H9 (cell line): ENCODE data around the gene GNG3. TPM values are rescaled to one million over a fixed set of nuclear protein-coding genes. Genes with fewer than 3 reads are reported as not detected.

Source experiments
- DNase-seq: peaks from one replicate; pipeline ENCODE4 v3.0.0-alpha.2; 2017
- H2AFZ ChIP-seq: one replicate; pipeline ENCODE4 v1.6.1; 2013; ENCODE audit warnings: mild to moderate bottlenecking, low read length, control low read depth, moderate library complexity
- H2AK5ac ChIP-seq: 2 replicates; pipeline ENCODE4 v1.6.1; 2013; ENCODE audit warnings: low read length, control low read depth, mixed read lengths; ENCODE audit not compliant: insufficient read length
- H2BK120ac ChIP-seq: one replicate; pipeline ENCODE4 v1.6.1; 2013; ENCODE audit warnings: low read depth, mild to moderate bottlenecking, low read length, control low read depth, inconsistent platforms; ENCODE audit not compliant: poor library complexity, severe bottlenecking
- H2BK12ac ChIP-seq: 2 replicates; pipeline ENCODE4 v1.6.1; 2013; ENCODE audit warnings: low read length, control low read depth, mixed read lengths, low read depth; ENCODE audit not compliant: insufficient read length
- H2BK15ac ChIP-seq: 2 replicates; pipeline ENCODE4 v1.6.1; 2013; ENCODE audit warnings: low read depth, low read length, control low read depth
- H2BK20ac ChIP-seq: one replicate; pipeline ENCODE4 v1.6.1; 2013; ENCODE audit warnings: low read depth, mild to moderate bottlenecking, low read length, control low read depth, inconsistent platforms; ENCODE audit not compliant: poor library complexity, severe bottlenecking
- H2BK5ac ChIP-seq: 2 replicates; pipeline ENCODE4 v1.6.1; 2013; ENCODE audit warnings: low read length, control low read depth, mixed read lengths; ENCODE audit not compliant: insufficient read length
- H3K14ac ChIP-seq: 2 replicates; pipeline ENCODE4 v1.6.1; 2013; ENCODE audit warnings: low read length, control low read depth; ENCODE audit not compliant: insufficient read depth
- H3K18ac ChIP-seq: 2 replicates; pipeline ENCODE4 v1.6.1; 2013; ENCODE audit warnings: low read depth, mild to moderate bottlenecking, mixed read lengths, low read length, control low read depth; ENCODE audit not compliant: insufficient read length
- H3K23ac ChIP-seq: 2 replicates; pipeline ENCODE4 v1.6.1; 2013; ENCODE audit warnings: low read length, control low read depth, mixed read lengths, low read depth; ENCODE audit not compliant: insufficient read length
- H3K23me2 ChIP-seq: 2 replicates; pipeline ENCODE4 v1.6.1; 2013; ENCODE audit warnings: low read depth, mild to moderate bottlenecking, mixed read lengths, low read length, control low read depth; ENCODE audit not compliant: insufficient read length, poor library complexity, severe bottlenecking
- H3K27ac ChIP-seq: 2 replicates; pipeline ENCODE4 v1.5.1; 2013; ENCODE audit warnings: low read length, control low read depth, mixed read lengths, low read depth; ENCODE audit not compliant: insufficient read length
- H3K27me3 ChIP-seq: 2 replicates; pipeline ENCODE4 v1.6.1; 2013; ENCODE audit warnings: low read length, control low read depth, inconsistent platforms; ENCODE audit not compliant: insufficient read depth
- H3K4ac ChIP-seq: 2 replicates; pipeline ENCODE4 v1.6.1; 2013; ENCODE audit warnings: low read depth, mild to moderate bottlenecking, control low read depth, inconsistent platforms, low read length, moderate library complexity
- H3K4me1 ChIP-seq: 2 replicates; pipeline ENCODE4 v1.6.1; 2013; ENCODE audit warnings: low read length, control low read depth, inconsistent platforms; ENCODE audit not compliant: insufficient read depth
- H3K4me2 ChIP-seq: 2 replicates; pipeline ENCODE4 v1.6.1; 2013; ENCODE audit warnings: low read length, control low read depth, mixed read lengths; ENCODE audit not compliant: insufficient read length, insufficient read depth
- H3K56ac ChIP-seq: 2 replicates; pipeline ENCODE4 v1.6.1; 2013; ENCODE audit warnings: low read depth, mild to moderate bottlenecking, mixed read lengths, low read length, control low read depth; ENCODE audit not compliant: insufficient read length
- H3K79me1 ChIP-seq: 2 replicates; pipeline ENCODE4 v1.6.1; 2013; ENCODE audit warnings: low read depth, mild to moderate bottlenecking, moderate library complexity, low read length, control low read depth, inconsistent platforms; ENCODE audit not compliant: insufficient read depth, poor library complexity, severe bottlenecking
- H3K79me2 ChIP-seq: 2 replicates; pipeline ENCODE4 v1.6.1; 2013; ENCODE audit warnings: low read length, control low read depth, inconsistent platforms; ENCODE audit not compliant: insufficient read depth
- H3K9ac ChIP-seq: 2 replicates; pipeline ENCODE4 v1.6.1; 2013; ENCODE audit warnings: low read length, control low read depth, mixed read lengths; ENCODE audit not compliant: insufficient read length; ENCODE audit errors: extremely low read depth
- H3K9me3 ChIP-seq: one replicate; pipeline ENCODE4 v1.6.1; 2013; ENCODE audit warnings: low read depth, low read length, inconsistent platforms; ENCODE audit not compliant: control insufficient read depth
- H3T11ph ChIP-seq: one replicate; pipeline ENCODE4 v1.6.1; 2013; ENCODE audit warnings: mild to moderate bottlenecking, low read length, control low read depth, inconsistent platforms
- H4K20me1 ChIP-seq: one replicate; pipeline ENCODE4 v1.6.1; 2013; ENCODE audit not compliant: control insufficient read depth, insufficient read length, insufficient read depth
- H4K5ac ChIP-seq: 2 replicates; pipeline ENCODE4 v1.6.1; 2013; ENCODE audit warnings: low read depth, mild to moderate bottlenecking, mixed read lengths, low read length, control low read depth; ENCODE audit not compliant: insufficient read length
- H4K8ac ChIP-seq: replicated peaks from 2 replicates; pipeline ENCODE4 v1.6.1; 2013; ENCODE audit warnings: low read length, control low read depth, mixed read lengths, low read depth; ENCODE audit not compliant: insufficient read length
- H4K91ac ChIP-seq: 2 replicates; pipeline ENCODE4 v1.6.1; 2013; ENCODE audit warnings: low read depth, mild to moderate bottlenecking, moderate library complexity, mixed read lengths, low read length, control low read depth; ENCODE audit not compliant: insufficient read length
- H3K27ac Mint-ChIP-seq, 3 experiments: 2 replicates in 2 of 3; 3 replicates in 1 of 3; pipeline ENCODE4 v1.8.0; 2020 to 2021; ENCODE audit warnings: mixed read lengths in 3 of 3, mild to moderate bottlenecking in 1 of 3, moderate library complexity in 1 of 3
- H3K27me3 Mint-ChIP-seq: 2 replicates; pipeline ENCODE4 v1.8.0; 2021; ENCODE audit warnings: low read depth, mild to moderate bottlenecking, moderate library complexity, mixed read lengths
- H3K36me3 Mint-ChIP-seq, 3 experiments: 2 replicates in 2 of 3; 3 replicates in 1 of 3; pipeline ENCODE4 v1.8.0; 2020 to 2021; ENCODE audit warnings: low read depth in 3 of 3, mixed read lengths in 3 of 3; ENCODE audit not compliant: insufficient read depth in 1 of 3
- H3K4me1 Mint-ChIP-seq, 2 experiments: 2 replicates each; pipeline ENCODE4 v1.8.0; 2020; ENCODE audit warnings: mixed read lengths in 2 of 2
- H3K4me3 Mint-ChIP-seq, 2 experiments: 2 replicates in 1 of 2; 3 replicates in 1 of 2; pipeline ENCODE4 v1.8.0; 2020 to 2021; ENCODE audit warnings: mild to moderate bottlenecking in 2 of 2, mixed read lengths in 2 of 2, moderate library complexity in 1 of 2
- H3K9me3 Mint-ChIP-seq, 2 experiments: 2 replicates in 1 of 2; 3 replicates in 1 of 2; pipeline ENCODE4 v1.8.0; 2020; ENCODE audit warnings: mild to moderate bottlenecking in 2 of 2, mixed read lengths in 2 of 2, moderate library complexity in 1 of 2
- CTCF ChIP-seq: fragments of 200-600 bp; sonication (generic); conservative IDR thresholded peaks from 3 replicates; pipeline ENCODE4 v1.8.0; 2021; ENCODE audit warnings: antibody characterized with exemption, mild to moderate bottlenecking
- WGBS: extraction: QIAGEN DNeasy Blood & Tissue Kit; methylation state at CpG from one replicate; pipeline ENCODE4 v1.1.7; 2013; ENCODE audit warnings: missing lambda C conversion rate, low lambda C conversion rate, mixed read lengths; ENCODE audit not compliant: insufficient read length; ENCODE audit errors: extremely low coverage; 5-methylcytosine and 5-hydroxymethylcytosine counted together
- total RNA-seq: library from RNA; stranded (reverse); gene quantifications from 2 replicates; pipeline ENCODE4 v1.2.1, GENCODE V29; 2021

The GNG3 gene
- total RNA-seq, 1 experiment from 2014 or later = 3.2 TPM

GRCh38 chr11:62677714-62678113 is 29.8 kb upstream of the GNG3 start:
- Histone ChIP-seq H3K23me2 (peaks cover 8% of the 10 kb centered on the region), H2AFZ (no peak overlapping the region), H3K27ac (no peak overlapping the region), H2BK12ac (no peak overlapping the region), H2BK15ac (no peak overlapping the region), H3K4me1 (no peaks in the 10 kb centered on the region), H4K5ac (no peak overlapping the region), H3K23ac (no peak overlapping the region), H3K4me2 (peak overlapping the region; percentile 79), H3K18ac (no peak overlapping the region), H3T11ph (no peak overlapping the region), H4K8ac (no peak overlapping the region), H3K9me3 (no peaks in the 10 kb centered on the region), H2BK5ac (no peak overlapping the region), H3K4ac (no peak overlapping the region), H3K14ac (no peak overlapping the region), H3K79me2 (no peaks in the 10 kb centered on the region), H4K91ac (no peak overlapping the region), H2AK5ac (no peak overlapping the region), H4K20me1 (no peaks in the 10 kb centered on the region), H3K56ac (no peak overlapping the region), H3K79me1 (no peaks in the 10 kb centered on the region), H3K9ac (no peak overlapping the region), H2BK20ac (no peak overlapping the region), H3K27me3 (no peaks in the 10 kb centered on the region), H2BK120ac (no peak overlapping the region)
- DNase-seq = no peak
- WGBS = no CpG with 5 or more reads among the region's 15 CpGs
- Mint-ChIP-seq H3K4me1 (peaks cover 17 to 24% of the 10 kb centered on the region in 2 experiments), H3K27ac (peak overlapping the region; percentile 22 to 72 (median 37); a peak in 4 of 7 replicates), H3K4me3 (peak overlapping the region; percentile 85 to 92), H3K9me3 (0 out of 5 replicates have a peak, but pooled peaks cover 0 to 2% of the 10 kb centered on the region in 2 experiments), H3K27me3 (no peaks in the 10 kb centered on the region), H3K36me3 (peaks cover 17 to 46% (median 44%) of the 10 kb centered on the region in 3 experiments; a peak in 6 of 7 replicates)
- TF ChIP-seq CTCF = no peak
